GM21526 (cell line): ENCODE measurements around the gene DRP2.
"Not testable (repeated sequence)": the region's sequence is repeated elsewhere in the genome, so short reads cannot be mapped to it uniquely, and the experiment has no call there.

Experiments used
- ATAC-seq: cut with Tn5 transposase; IDR thresholded peaks from one replicate; pipeline ENCODE4 v1.9.1; 2021; ENCODE audit warnings: moderate library complexity; ENCODE audit not compliant: unreplicated experiment, low FRiP score

DRP2 gene

GRCh38 chrX:101237041-101237440 is 17.5 kb downstream of the DRP2 start:
- no peak for ATAC-seq

GRCh38 chrX:101241531-101241930 is 21.9 kb downstream of the DRP2 start:
- no peak for ATAC-seq

DNA sequence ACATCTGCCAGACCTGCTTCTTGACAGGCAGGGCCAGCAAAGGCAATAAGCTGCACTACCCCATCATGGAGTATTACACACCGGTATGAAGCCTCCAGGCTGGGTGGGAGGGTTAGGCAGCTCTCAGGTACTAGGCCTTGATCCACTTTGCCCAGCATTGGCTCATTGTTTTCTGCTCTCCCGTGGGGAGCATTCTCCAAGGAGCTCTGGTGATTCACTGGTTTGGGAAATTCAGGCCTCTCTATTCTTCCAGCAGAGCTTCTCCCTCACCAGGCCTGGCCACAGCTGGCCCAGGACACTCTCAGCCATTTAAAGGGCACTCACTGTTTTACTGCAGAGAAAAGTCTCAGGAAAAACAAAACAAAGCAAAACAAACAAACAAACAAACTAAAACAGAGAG is 33.0 kb downstream of the DRP2 start:
- ATAC-seq, result no peak

DNA sequence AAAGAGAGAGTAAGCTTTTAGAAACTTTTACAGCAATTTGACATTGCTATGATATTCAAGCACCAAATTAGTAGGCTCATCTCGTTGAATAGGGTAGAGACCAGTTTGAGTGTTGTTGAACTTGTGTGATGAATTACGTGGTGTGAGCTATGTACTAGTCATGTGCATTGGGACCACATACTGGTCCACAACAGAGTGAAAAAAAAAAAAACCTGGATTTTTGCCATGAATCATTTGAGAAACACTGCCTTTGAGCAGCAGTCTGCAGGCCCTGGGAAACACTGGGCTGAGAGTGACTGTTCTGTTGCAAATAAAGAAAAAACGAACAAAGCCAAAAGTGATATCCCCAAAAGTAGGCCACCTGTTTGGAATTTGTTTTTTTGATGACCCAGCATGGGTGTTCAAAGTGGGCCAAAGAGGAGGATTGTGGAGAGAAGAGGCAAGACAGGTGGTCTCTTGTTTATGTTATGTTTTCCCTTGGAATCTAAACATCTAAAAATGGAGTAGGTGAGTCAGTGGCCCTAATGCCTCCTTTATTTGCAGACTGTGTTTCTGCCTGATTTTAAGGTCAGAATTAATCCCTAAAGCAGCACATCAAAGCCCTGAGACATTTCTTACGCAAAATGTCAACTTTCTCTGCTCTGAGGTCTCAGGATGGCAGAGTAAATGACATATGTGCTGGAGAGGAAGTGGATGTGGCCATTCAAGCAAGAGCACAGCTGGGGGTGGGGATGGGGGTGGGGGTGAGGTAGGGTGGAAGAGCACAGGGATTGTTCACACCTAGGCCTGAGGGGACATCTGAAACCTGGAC is 38.1 kb downstream of the DRP2 start:
- no peak for ATAC-seq

- no peak for ATAC-seq
Observed at GRCh38 chrX:101258259-101258581, 38.6 kb downstream of the DRP2 start.

DNA sequence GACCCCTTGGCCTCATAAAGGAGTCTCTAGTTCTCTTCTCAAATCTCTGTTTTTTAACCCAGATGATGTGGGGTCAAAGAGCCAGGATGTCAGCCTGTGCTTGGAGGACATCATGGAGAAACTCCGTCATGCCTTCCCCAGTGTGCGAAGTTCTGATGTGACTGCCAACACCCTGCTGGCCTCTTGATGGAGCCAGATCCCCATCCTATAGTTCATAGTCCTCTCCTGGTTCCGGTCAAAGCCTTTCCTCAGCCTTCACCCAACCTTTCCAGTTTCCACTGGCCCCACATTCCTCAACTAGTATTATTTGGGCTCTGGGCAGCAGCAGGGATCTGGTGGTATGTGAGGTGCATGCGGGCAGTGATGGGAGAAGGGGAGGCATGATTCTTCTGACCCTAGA is 40.8 kb downstream of the DRP2 start:
- ATAC-seq, result no peak

DNA sequence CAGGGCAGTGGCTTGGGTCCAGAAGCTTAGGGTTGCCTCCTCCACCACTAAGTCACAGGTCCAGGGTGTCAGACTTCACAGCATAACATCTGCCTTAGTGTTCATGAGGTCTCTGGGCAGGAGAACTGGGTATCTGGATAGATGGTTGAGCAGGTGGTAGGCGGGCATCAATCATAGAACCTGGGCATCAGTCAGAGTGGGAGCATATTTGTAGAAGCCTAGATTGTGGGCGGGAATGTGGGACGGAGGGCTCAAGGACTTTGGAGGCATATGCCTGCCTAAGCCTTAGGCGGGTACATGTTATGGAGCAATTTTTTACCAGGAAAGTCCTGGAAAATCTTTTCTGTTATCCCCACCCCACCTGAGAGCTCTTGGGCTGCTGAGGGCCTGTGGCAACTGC is 43.0 kb downstream of the DRP2 start:
- ATAC-seq, result no peak

DNA sequence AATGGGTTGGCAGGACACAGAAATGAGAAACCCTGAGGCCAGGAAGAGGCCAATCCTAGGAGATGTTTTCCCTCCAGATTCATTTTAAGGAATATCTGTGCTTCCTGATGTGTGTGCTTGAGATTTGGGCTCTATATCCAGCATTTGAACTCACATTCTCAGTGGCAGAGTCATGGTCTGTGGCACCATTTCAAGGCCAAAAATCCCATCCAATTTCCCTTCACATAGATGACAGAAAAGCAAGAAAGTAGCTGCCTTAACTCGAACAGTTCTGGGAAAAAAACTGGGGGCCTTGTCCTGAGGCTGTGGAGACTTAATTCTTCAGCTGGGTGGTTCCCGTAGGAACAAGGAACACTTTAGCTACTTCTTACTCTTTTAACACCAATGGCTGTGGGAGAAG is 44.2 kb downstream of the DRP2 start:
- no peak for ATAC-seq

GRCh38 chrX:101265869-101266428 is 46.4 kb downstream of the DRP2 start:
- no peak for ATAC-seq

DNA sequence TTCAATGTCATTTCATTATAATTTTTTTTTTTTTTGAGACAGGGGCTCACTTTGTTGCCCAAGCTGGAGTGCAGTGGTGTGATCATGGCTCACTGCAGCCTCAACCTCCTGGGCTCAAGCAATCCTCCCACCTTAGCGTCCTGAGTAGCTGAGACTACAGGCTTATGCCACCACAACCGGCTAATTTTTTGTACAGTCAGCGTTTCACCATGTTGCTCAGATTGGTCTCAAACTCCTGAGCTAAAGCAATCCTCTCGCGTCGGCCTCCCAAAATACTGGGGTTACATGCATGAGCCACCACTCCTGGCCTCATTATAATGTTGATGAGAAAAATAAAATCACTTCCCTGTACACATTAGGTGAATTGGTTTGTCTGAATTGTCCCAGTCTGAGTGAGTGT is 54.6 kb downstream of the DRP2 start:
- ATAC-seq, result no peak

GRCh38 chrX:101276238-101276637 is 56.7 kb downstream of the DRP2 start:
- no peak for ATAC-seq

DNA sequence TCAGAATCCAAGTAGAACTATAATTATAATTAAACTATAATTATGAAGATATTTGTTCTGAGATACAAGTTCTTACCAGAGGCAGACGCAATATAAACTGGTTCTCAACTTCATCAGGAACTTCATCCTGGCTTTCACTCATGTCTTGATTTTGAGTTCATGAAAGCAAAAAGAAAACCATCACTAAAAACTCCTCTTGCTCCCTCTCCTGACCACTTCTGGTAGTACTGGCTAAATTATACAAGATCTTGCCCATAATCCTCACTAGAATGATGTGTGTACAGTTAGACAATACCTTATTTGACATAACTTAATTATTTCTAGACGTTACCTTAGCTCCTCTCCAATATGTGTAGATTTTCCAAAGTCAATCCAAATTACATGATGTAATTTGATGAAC is 67.8 kb downstream of the DRP2 start:
- ATAC-seq, result no peak

GRCh38 chrX:101290957-101291603 is 71.5 kb downstream of the DRP2 start, which contains the start of gene TAF7L:
Gene TAF7L, minus strand, starts transcription at chrX:101291334. Its CDS starts 3,791 bp downstream, at chrX:101287543.
- no peak for ATAC-seq

DNA sequence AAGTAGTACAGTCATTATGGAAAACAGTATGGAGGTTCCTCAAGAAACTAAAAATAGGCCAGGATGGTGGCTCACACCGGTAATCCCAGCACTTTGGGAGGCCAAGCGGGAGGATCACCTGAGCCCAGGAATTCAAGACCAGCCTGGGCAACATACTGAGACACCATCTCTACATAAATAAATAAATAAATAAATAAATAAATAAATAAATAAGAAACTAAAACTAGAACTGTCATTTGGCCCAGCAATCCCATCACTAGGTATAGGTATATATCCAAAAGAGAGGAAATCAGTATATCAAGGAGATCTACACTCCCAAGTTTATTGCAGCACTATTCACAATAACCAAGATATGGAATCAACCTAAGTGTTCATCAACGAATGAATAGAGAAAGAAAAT is 76.0 kb downstream of the DRP2 start:
- ATAC-seq, result not testable (repeated sequence)

DNA sequence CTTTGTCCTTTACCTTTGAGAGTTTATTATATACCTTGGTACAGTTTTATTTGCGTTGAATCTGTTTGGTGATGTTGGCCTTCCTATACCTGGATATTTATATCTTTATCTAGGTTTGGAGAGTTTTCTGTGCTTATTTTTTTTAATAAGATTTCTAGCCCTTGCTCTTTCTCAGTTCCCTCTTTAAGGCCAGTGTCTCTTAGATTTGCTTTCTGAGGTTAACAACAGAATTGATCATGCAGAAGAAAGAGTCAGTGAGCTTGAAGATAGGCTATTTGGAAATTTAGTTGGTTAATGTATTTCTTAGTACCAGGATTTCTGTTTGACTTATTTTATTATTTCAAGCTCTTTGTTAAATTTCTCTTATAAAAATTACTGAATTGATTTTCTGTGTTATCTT is 84.2 kb downstream of the DRP2 start:
- no peak for ATAC-seq
